Rectal smooth muscle tissue (tissue), 1 donor: ENCODE data around the gene CHERP.

Experiments used
- H3K27ac ChIP-seq: one replicate; pipeline ENCODE4 v1.7.0; 2013; ENCODE audit warnings: low read depth, low read length, inconsistent platforms
- H3K27me3 ChIP-seq: one replicate; pipeline ENCODE4 v1.7.0; 2013; ENCODE audit warnings: low read length; ENCODE audit not compliant: control insufficient read depth, insufficient read depth
- H3K36me3 ChIP-seq: one replicate; pipeline ENCODE4 v1.7.0; 2013; ENCODE audit warnings: low read length; ENCODE audit not compliant: control insufficient read depth, insufficient read depth
- H3K4me1 ChIP-seq: one replicate; pipeline ENCODE4 v1.7.0; 2013; ENCODE audit warnings: low read length; ENCODE audit not compliant: control insufficient read depth, insufficient read depth
- H3K4me3 ChIP-seq: one replicate; pipeline ENCODE4 v1.7.0; 2013; ENCODE audit warnings: low read length
- H3K9ac ChIP-seq: one replicate; pipeline ENCODE4 v1.7.0; 2013; ENCODE audit warnings: low read length

CHERP gene

DNA sequence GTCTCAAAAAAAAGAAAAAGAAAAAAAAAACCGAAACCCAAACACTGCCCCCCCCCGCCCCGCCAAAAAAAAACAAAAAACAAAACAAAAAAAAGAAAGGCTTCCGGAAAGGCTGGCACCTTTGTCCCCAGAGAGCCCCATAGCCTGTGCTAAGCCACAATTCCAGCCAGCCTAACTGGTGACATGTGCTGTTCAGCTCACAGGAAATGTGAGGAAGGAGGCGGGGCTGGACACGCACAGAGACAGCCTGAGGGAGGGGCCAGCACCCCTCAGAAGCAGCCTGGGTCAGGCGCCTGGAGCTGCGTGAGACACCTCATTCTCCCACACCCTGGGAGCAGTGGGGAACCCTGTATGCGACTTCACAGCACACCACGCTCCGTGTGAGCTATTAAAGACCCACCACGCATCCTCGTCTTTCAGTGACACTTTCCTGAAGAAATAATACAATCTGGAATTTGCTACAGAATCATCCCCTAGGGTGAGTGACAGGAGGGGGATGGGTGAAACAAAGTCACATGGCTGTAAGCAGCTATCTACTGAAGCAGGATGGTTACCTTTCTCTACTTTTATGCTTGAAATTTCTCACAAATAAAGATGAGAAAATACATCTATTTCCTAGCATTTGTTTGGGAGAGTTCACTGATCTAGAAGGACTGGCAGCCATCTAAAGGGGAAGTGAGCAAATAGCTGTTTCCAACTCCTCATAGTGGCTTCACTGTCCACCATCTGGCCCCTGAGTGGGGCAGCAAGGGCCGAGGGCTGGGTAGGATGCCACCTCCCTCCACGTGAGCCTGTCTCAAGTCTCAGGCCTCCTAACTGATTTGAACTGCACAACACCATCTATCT lies 42.2 kb upstream of the CHERP start:
- H3K4me1 ChIP-seq, result peaks cover 31% of the 10 kb centered on the region
- peak overlapping the region; percentile 52 for H3K9ac ChIP-seq
- H3K4me3 ChIP-seq, result peak overlapping the region; percentile 56
- H3K36me3 ChIP-seq, result no peaks in the 10 kb centered on the region
- H3K27ac ChIP-seq, result peak overlapping the region; percentile 47
- no peaks in the 10 kb centered on the region for H3K27me3 ChIP-seq

DNA sequence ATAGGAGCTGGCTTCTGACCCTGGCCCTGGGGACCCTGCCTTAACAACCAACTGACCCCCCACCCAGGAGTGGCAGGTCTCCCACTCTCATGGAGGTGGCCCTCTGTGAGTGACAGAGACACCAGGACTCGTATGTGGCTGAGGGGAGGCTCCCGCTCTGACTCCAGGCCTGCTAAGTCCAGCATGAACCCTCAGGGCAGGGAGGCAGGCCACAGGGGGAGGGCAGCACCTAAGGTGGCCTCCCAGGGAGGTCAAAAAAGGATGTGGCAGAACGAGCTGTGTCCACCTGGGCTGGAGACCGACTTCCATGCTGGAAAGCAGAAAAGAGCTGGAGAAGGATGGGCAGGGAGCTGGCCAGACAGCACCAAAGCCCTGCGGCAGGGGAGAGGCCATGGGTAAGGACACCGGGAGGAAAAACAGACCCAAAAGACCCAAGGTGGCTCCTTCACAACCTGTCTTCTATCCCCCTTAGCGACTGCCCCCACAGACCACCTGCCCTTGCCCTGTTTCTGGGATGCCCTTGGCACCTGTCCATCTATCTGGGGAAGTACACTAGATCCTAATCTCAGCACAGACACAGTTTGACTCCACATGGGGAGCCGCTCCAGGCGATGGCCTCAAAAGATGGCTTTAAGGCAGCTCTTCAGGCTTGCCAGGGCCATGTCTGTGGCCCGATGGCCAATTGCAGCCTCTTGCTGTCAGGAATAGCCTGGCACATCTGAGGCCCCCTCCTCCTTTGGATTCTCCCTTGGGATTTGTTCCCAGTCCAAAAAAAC lies 40.4 kb upstream of the CHERP start:
- no peak overlapping the region for H3K9ac ChIP-seq
- no peaks in the 10 kb centered on the region for H3K27me3 ChIP-seq
- H3K4me3 ChIP-seq, result no peak overlapping the region
- peaks cover 5% of the 10 kb centered on the region for H3K36me3 ChIP-seq
- no peak overlapping the region for H3K27ac ChIP-seq
- peaks cover 17% of the 10 kb centered on the region for H3K4me1 ChIP-seq

DNA sequence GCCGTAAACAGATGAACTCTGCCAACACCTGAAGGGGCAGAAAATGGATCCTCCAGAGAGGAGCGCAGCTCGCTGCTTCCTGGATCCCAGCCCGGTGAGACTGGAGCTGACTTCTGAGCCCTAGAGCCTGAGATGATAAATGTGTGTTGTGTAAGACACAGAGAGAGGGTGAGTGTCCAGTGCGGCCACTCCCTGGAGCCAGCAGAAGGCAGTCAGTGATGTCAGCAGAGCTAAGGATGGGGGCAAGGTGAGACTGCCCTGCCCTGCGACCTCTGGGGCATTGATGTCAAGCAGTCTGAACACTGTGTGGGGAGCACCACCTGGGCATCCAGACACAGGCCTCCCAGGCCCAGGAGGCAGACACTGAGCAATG lies 39.7 kb upstream of the CHERP start:
- Histone ChIP-seq H3K27me3 (no peaks in the 10 kb centered on the region), H3K4me1 (peaks cover 10% of the 10 kb centered on the region), H3K9ac (no peak overlapping the region), H3K36me3 (peaks cover 8% of the 10 kb centered on the region), H3K4me3 (no peak overlapping the region), H3K27ac (no peak overlapping the region)

DNA sequence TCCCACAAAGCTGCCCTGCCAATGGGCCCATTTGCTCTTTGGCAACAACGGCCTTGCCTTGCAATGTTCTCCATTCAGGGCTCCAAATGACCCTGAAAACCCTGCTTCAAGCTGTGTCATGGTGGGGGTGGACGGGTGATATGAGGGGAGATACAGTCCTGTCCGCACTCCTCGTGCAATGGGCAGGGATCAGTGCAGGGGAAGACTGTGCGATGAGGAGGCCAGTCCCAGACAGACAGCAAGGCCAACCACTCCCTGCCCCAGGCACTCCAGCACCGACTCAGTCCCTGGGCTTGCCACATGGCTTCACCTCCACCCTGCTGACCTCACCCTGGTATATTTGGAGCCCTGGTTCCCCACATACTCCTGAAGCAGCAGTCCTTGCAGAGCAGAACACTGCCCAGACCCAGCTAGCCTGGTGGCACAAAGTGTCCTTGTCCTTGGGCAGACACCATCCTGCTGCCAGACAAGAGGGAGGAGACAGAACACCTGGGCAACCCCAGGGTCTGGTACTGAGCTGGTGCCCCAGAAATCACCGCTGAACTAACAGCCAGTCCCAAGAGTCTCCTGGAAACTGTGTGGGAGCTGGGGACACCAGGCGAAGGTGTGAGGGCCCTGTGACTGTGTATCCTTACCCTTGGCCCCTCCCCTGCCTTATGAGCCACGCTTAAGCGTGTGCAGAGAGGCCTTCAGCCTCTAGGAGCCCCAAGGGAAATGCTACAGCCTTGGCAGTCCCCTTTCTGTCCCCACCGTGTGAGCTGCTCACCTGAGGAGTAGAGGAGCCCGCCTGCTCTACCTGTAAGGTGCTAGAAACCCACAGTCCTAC lies 39.1 kb upstream of the CHERP start:
- Histone ChIP-seq H3K9ac (no peak overlapping the region), H3K4me3 (no peak overlapping the region), H3K27ac (no peak overlapping the region), H3K4me1 (peaks cover 9% of the 10 kb centered on the region), H3K27me3 (no peaks in the 10 kb centered on the region), H3K36me3 (peaks cover 11% of the 10 kb centered on the region)

DNA sequence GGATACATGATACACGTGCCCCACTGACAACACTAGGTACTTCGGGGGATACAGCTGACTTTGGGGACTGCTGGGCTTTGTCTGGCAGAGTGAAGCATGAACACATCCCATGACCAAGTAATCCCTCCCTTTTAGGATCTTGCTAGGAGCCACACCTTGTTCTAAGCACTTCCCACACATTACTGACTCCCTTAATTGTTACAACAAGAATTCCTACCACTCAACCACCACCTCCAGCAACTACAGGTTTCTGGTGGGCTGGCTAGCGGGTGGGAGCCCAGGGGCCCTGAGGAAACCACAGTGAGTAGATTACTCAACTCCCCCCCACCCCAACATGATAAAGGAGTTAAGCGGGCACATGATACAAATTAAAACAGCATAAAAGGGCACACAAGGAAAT lies 37.1 kb upstream of the CHERP start:
- Histone ChIP-seq H3K4me1 (peaks cover 6% of the 10 kb centered on the region), H3K4me3 (no peak overlapping the region), H3K27me3 (no peaks in the 10 kb centered on the region), H3K36me3 (peaks cover 21% of the 10 kb centered on the region), H3K27ac (no peak overlapping the region), H3K9ac (no peak overlapping the region)

DNA sequence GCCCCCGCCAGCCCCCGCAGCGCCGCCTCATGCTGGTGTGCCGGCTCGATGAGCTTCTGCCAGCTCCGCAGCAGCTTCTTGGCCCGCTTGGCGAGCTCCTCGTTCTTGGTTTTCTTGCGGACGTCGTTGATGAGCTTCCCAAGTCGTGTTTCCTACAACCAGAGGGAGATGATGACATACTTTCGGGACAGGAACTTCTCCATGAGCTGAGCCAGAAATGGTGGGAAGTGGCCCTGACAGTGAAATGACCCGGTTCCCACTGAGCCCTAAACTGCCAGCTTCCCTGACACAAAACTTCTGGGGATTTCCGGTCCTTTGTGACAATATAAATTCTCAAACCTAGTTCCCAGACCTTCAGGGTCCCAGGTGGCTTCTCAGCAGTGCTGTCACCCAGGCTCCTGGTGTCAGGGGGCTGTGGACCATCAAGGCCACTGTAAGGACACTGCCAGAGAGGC lies 35.3 kb upstream of the CHERP start:
- no peak overlapping the region for H3K27ac ChIP-seq
- no peaks in the 10 kb centered on the region for H3K27me3 ChIP-seq
- peaks cover 21% of the 10 kb centered on the region for H3K36me3 ChIP-seq
- H3K9ac ChIP-seq, result no peak overlapping the region
- H3K4me1 ChIP-seq, result peaks cover 9% of the 10 kb centered on the region
- no peak overlapping the region for H3K4me3 ChIP-seq

DNA sequence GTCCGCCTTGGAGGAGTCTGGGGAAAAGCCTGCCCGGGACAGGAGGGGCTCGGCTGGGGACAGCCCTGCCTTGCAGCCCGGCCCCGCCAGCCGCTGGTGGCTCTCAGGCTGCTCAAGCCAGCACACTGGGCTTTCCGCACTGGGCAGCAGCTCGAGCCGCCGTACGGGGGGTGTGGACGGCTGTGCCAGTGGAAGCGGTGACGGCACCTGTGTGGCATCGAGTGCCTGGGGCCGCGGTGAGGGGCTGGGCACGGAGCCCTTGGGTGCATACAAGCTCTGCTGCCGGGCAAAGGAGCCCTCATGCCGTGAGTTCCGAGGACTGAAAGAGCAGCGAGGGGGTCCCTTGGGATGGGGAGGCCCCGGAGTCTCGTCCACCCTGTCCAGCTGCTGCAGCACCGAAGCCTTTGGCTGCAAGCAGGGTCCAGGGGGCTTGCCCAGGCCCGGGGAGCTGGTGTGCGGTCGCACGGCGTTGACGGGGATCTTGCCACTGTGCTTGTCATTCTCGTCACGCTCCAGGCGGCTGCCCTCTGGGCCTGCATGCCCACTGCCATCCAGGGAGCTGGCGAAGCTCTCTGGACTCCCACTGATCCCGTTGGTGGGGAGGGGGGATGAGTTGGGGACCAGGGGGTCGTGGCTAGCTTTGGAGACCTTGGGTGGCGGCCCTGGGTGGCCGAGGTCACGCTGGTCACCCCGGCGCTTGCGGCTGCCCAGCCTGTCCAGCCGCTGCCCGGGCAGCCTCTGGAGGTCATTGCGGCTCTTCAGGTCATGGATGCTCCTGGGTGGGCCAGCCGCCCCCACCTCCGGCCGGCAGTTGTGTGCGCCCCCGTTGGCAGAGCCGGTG lies 34.7 kb upstream of the CHERP start:
- Histone ChIP-seq H3K4me1 (peaks cover 9% of the 10 kb centered on the region), H3K36me3 (peaks cover 21% of the 10 kb centered on the region), H3K27ac (no peak overlapping the region), H3K9ac (no peak overlapping the region), H3K4me3 (no peak overlapping the region), H3K27me3 (no peaks in the 10 kb centered on the region)

DNA sequence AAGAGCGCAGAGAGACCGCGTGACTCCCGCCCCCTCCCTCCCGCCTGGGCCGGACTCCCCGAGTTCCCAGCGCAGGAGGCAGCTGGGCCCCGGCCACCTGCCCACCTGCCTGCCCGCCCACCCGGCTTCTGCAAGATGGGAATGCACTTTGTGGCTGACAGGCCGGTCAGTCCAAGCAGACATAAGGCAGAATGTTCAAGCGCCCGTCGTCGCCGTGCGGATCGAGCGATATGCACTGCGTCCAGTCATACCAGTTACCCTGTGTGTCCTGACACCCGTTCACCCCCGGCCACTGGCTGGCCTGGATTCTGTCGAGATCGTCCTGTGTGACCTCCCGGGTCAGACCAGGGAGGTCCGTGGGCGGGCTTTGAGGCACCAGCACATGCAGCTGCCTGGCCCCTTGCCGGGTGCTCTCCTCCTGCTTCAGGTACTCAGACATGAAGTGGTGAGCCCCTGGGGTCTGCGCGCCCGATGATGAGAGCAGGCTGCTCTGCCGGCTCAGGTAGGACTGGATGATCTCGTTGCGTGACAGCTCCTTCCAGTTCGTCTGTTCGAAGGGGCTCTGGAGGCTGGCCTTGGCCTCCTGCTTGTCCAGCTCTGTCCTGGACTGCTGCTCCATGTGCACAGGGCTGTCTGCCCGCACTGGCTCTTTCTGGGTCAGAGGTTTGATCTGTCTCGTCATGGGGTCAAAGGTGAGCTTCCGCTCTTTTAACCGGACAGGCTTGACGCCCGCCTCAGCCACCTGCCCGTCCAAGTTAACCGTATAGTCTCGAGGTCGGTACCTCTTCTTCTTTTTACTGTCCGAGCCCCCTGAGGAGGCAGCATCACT lies 33.8 kb upstream of the CHERP start:
- H3K27me3 ChIP-seq, result no peaks in the 10 kb centered on the region
- no peak overlapping the region for H3K9ac ChIP-seq
- H3K27ac ChIP-seq, result no peak overlapping the region
- H3K36me3 ChIP-seq, result peaks cover 21% of the 10 kb centered on the region
- H3K4me1 ChIP-seq, result peaks cover 14% of the 10 kb centered on the region
- no peak overlapping the region for H3K4me3 ChIP-seq

DNA sequence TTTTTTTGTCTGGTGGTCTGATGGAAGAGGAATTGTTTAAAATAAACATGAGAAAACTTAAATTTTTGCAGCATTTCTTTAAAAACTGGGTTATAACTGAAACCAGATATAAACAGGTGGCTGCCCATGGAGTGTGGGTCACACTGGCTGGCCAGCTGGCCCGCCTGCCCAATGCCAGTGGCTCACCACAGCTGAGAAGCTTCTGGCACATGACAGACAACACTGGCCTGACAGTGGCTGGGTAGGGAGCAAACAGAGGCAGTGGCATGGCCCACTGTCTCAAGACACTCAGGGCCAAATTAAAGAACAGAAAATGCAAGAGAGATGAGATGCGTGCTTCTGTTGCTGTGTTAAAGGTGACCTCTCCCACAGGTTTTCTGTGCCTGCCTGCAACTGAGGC lies 33.0 kb upstream of the CHERP start:
- H3K4me3 ChIP-seq, result no peak overlapping the region
- peaks cover 15% of the 10 kb centered on the region for H3K4me1 ChIP-seq
- no peak overlapping the region for H3K27ac ChIP-seq
- H3K36me3 ChIP-seq, result peaks cover 21% of the 10 kb centered on the region
- H3K27me3 ChIP-seq, result no peaks in the 10 kb centered on the region
- H3K9ac ChIP-seq, result no peak overlapping the region

DNA sequence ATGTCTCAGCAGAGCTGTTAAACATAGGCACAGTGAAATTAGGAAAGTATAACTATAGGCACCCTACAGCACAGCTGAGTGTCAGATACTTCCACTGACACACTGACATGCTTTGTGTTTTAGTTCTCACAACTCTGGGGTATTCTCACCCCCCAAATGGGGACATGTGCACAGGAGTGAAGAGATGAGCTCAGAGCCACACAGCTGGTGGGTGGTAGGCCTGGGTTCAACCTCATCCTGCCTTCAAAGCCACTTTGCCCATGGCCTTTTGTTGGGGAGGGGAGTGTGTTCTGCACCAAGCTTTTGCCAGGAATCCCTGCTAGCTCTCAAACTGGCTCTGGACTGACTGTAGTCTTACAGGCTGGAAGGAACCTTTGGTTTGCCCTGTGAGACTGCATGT lies 31.7 kb upstream of the CHERP start:
- Histone ChIP-seq H3K4me1 (peaks cover 15% of the 10 kb centered on the region), H3K9ac (no peak overlapping the region), H3K36me3 (peaks cover 19% of the 10 kb centered on the region), H3K27ac (no peak overlapping the region), H3K27me3 (no peaks in the 10 kb centered on the region), H3K4me3 (peak overlapping the region; percentile 90)

DNA sequence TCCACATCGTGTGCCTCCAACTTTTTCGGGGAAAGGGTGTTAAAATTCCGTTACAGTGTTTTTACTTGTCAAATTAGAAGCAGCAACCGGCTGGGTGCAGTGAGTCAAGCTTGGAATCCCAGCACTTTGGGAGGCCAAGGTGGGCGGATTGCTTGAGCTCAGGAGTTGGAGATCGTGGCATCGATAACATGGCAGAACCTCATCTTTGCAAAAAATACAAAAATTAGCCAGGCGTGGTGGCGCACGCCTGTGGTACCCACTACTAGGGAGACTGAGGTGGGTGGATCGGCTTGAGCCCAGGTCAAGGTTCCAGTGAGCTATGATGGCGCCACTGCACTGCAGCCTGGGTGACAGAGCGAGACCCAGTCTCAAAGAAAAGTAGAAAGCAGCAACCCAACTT lies 31.1 kb upstream of the CHERP start:
- H3K27me3 ChIP-seq, result no peaks in the 10 kb centered on the region
- H3K9ac ChIP-seq, result peak overlapping the region; percentile 33
- H3K4me1 ChIP-seq, result peaks cover 15% of the 10 kb centered on the region
- H3K27ac ChIP-seq, result peak overlapping the region; percentile 81
- peak overlapping the region; percentile 90 for H3K4me3 ChIP-seq
- H3K36me3 ChIP-seq, result peaks cover 19% of the 10 kb centered on the region
